Hepatocyte (in vitro differentiated cells): ENCODE data around the gene SMIM41. TPM values are rescaled to one million over a fixed set of nuclear protein-coding genes. Genes with fewer than 3 reads are reported as not detected.
"Not testable (repeated sequence)": the region's sequence is repeated elsewhere in the genome, so short reads cannot be mapped to it uniquely, and the experiment has no call there.

Source experiments
- DNase-seq: peaks from one replicate; pipeline ENCODE4 v3.0.0-alpha.2; 2016; ENCODE audit warnings: low spot score
- H2AFZ ChIP-seq: fragments of 200-600 bp; sonication (generic); 2 replicates; pipeline ENCODE4 v1.6.0; 2016; ENCODE audit warnings: antibody characterized with exemption, mild to moderate bottlenecking
- H3K27ac ChIP-seq: fragments of 200-600 bp; sonication (generic); 2 replicates; pipeline ENCODE4 v1.5.1; 2016; ENCODE audit warnings: mild to moderate bottlenecking
- H3K27me3 ChIP-seq: fragments of 200-600 bp; sonication (generic); 2 replicates; pipeline ENCODE4 v1.6.1; 2016
- H3K36me3 ChIP-seq: fragments of 200-600 bp; sonication (generic); replicated peaks from 2 replicates; pipeline ENCODE4 v1.5.1; 2016; ENCODE audit warnings: low read depth; ENCODE audit not compliant: insufficient read depth
- H3K4me1 ChIP-seq: fragments of 200-600 bp; sonication (generic); 2 replicates; pipeline ENCODE4 v1.5.1; 2016; ENCODE audit warnings: mild to moderate bottlenecking, moderate library complexity; ENCODE audit not compliant: insufficient read depth
- H3K4me2 ChIP-seq: fragments of 200-600 bp; sonication (generic); 2 replicates; pipeline ENCODE4 v1.6.0; 2016
- H3K4me3 ChIP-seq: fragments of 200-600 bp; sonication (generic); 2 replicates; pipeline ENCODE4 v1.5.1; 2016; ENCODE audit warnings: mild to moderate bottlenecking
- H3K79me2 ChIP-seq: fragments of 200-600 bp; sonication (generic); 2 replicates; pipeline ENCODE4 v1.6.0; 2017; ENCODE audit warnings: mild to moderate bottlenecking
- H3K9me2 ChIP-seq: fragments of 200-600 bp; sonication (generic); replicated peaks from 2 replicates; pipeline ENCODE4 v1.6.0; 2017; ENCODE audit warnings: mild to moderate bottlenecking; ENCODE audit not compliant: insufficient read depth
- H3K9me3 ChIP-seq: fragments of 200-600 bp; sonication (generic); 2 replicates; pipeline ENCODE4 v1.5.1; 2016; ENCODE audit warnings: low read depth, mild to moderate bottlenecking
- H4K20me1 ChIP-seq: fragments of 200-600 bp; sonication (generic); 2 replicates; pipeline ENCODE4 v1.6.0; 2016; ENCODE audit warnings: mild to moderate bottlenecking; ENCODE audit not compliant: insufficient read depth, poor library complexity, severe bottlenecking
- CTCF ChIP-seq: fragments of 200-600 bp; sonication (generic); IDR thresholded peaks from 2 replicates; pipeline ENCODE4 v1.5.1; 2016; ENCODE audit warnings: antibody characterized with exemption, mild to moderate bottlenecking; ENCODE audit not compliant: poor library complexity
- EZH2 ChIP-seq: fragments of 200-600 bp; sonication (generic); IDR thresholded peaks from 2 replicates; pipeline ENCODE4 v1.6.1; 2016; ENCODE audit warnings: antibody characterized with exemption, mild to moderate bottlenecking, borderline replicate concordance
- EZH2phosphoT487 ChIP-seq: fragments of 200-600 bp; sonication (generic); IDR thresholded peaks from one replicate; pipeline ENCODE4 v1.6.1; 2018; ENCODE audit warnings: antibody characterized with exemption, mild to moderate bottlenecking, low read depth, moderate library complexity; ENCODE audit not compliant: unreplicated experiment, severe bottlenecking
- whole genome bisulfite sequencing: methylation state at CpG from one replicate; pipeline ENCODE4 v1.1.6; 2016; ENCODE audit warnings: low lambda C conversion rate; ENCODE audit errors: missing lambda C conversion rate; 5-methylcytosine and 5-hydroxymethylcytosine counted together
- polyA plus RNA-seq: library from polyadenylated mRNA; unstranded; fragments of >200 nt; fragmentation: Nextera tagmentation; extraction: Ambion mirVana; gene quantifications from 2 replicates; pipeline ENCODE4 v1.2.1, GENCODE V29; 2016
- total RNA-seq: library from RNA; depleted of rRNA; stranded (reverse); fragments of >200 nt; gene quantifications from 2 replicates; pipeline ENCODE4 v1.2.3, GENCODE V29; 2014

SMIM41 gene
- total and polyA plus RNA-seq, 2 experiments from 2014 or later: not detected

DNA sequence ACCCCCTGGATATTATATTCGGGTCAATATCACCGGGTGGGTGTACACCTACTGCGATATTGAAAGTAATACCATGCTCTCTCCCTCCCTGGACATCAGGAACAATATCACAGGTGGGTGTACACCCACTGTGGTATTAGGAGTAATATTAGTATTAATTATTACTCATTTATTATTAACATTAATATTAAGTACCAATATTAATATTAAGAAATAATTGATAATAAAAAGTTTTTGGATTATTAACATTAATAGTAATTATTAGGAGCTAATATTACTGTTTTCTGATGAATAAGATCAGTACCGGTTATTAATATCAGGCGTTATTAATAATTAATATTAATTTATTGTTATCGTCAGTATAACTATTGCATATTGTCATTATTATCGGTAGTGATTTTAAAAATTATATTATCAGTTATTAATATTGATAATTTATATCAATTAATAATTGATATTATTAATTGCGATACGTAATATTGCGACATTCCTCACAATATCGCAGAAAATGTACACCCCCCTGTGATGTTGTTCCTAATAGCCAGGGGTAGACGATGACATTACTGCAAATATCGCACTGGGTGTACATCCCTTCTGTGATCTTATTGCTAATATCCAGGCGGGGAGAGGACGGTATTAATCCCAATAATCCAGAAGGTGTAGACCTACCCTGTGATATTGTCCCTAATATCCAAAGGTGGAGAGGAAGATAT is 17.0 kb downstream of the SMIM41 start:
- Histone ChIP-seq H3K4me2 (no peak overlapping the region), H3K9me2 (no peaks in the 10 kb centered on the region), H4K20me1 (no peaks in the 10 kb centered on the region), H3K27me3 (peaks cover 15% of the 10 kb centered on the region), H3K4me3 (no peak overlapping the region), H2AFZ (no peak overlapping the region), H3K36me3 (no peaks in the 10 kb centered on the region), H3K9me3 (no peaks in the 10 kb centered on the region), H3K79me2 (no peaks in the 10 kb centered on the region), H3K27ac (no peak overlapping the region), H3K4me1 (no peaks in the 10 kb centered on the region)
- DNase-seq: no peak
- 93% methylated on average over 15 of the region's 15 CpGs for WGBS
- TF ChIP-seq EZH2 (no peak), CTCF (no peak), EZH2phosphoT487 (no peak)

- Histone ChIP-seq H3K36me3 (no peaks in the 10 kb centered on the region), H3K9me2 (no peaks in the 10 kb centered on the region), H3K4me2 (no peak overlapping the region), H4K20me1 (no peaks in the 10 kb centered on the region), H3K27me3 (peaks cover 12% of the 10 kb centered on the region), H3K27ac (no peak overlapping the region), H3K9me3 (no peaks in the 10 kb centered on the region), H3K4me1 (no peaks in the 10 kb centered on the region), H3K4me3 (no peak overlapping the region), H2AFZ (no peak overlapping the region), H3K79me2 (no peaks in the 10 kb centered on the region)
- WGBS: 88% methylated on average over 20 of the region's 21 CpGs
- TF ChIP-seq EZH2phosphoT487: no peak
- no peak for TF ChIP-seq EZH2
- no peak for TF ChIP-seq CTCF
- DNase-seq: no peak
These were observed 17.7 kb downstream of the SMIM41 start for GRCh38 chr12:52097045-52097666.

GRCh38 chr12:52104431-52105089 is 25.1 kb downstream of the SMIM41 start:
- H3K27ac ChIP-seq, H2AFZ ChIP-seq, H3K9me3 ChIP-seq, H3K4me3 ChIP-seq, H3K9me2 ChIP-seq, H3K36me3 ChIP-seq, H3K79me2 ChIP-seq, H4K20me1 ChIP-seq, H3K4me1 ChIP-seq, DNase-seq, H3K4me2 ChIP-seq, H3K27me3 ChIP-seq: not testable (repeated sequence)
- WGBS: 60% methylated on average over 10 of the region's 10 CpGs
